ENCODE results near the gene CKAP5. TPM values are rescaled to one million over a fixed set of nuclear protein-coding genes. Genes with fewer than 3 reads are reported as not detected.

The CKAP5 gene
- 190 TPM for total RNA-seq

GRCh38 chr11:46845740-46846509 lies at the start of gene CKAP5:
CKAP5 (minus strand) TSS chr11:46846280; CDS start chr11:46821231, 25,049 bp downstream.

DNA sequence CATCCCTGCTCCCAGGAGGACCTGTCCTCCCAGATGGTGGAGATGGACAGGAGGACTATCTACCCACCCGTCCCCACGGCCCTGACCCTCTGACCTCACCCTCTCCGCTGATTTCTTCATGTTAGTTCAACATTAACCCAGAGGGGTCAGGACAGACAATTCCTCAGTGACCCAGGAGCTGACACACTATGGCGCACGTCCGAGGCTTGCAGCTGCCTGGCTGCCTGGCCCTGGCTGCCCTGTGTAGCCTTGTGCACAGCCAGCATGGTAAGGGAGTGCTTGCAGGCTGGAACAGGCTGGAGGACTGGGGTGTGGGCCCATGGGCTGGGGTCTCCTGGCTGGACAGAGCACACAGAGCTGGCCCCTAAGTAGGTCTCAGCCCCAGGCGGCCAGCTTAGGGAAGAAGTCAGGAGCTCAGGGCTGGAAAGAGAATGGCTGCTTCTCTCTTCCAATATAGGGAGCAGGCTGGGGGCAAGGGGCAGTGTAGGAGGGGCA lies 127.0 kb downstream of the CKAP5 start, which contains the start of gene F2:
TSS of gene F2 (plus strand) at position 166 of the 495 bp plus-strand sequence. CDS start at position 189, 23 bp downstream.

DNA sequence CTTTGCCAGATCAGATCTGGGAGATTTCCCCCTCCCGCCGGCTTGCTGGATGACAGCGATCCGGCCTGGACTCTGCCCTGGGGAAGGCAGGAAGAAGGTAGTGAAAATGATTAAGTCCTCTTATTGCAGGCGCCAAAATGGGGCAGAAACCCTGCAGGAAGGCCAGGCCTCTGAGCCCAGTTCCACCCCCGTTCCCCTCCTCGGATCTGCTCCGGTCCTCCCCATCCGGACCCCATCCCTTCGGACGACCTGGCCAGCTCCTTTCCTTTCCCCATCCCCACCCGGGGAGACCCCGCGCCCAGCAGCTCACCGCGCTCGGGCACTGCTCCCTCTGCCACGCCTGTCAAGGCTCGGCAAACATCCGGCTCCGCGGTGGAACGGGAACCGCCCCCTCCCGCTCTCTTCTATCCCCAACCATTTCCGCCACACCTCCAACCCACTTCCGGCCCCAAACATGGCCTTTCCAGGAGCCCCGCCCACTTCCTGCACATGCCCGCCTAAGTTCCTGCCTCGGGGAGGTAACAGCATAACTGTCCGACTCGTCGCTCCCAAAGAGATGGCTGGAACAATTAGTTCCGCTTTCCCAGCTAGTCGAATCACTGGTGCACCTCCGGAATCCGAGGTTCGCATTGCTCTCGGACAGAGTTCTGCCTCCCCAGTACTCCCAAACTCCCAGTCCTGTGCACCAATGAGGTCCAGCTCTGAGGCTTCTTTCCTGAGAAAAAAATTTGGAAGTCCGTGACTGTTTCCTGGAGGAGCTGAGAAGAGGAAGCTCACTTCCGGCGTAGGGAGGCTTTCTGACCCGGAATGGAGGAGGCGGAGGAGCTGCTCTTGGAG lies 145.6 kb downstream of the CKAP5 start, which contains the start of the genes ARHGAP1 and ZNF408:
TSS of gene ARHGAP1 (minus strand) at position 379 of the 837 bp plus-strand sequence. CDS start 4,512 bp downstream, outside the sequence.
TSS of gene ZNF408 (plus strand) at position 791 of the 837 bp plus-strand sequence. CDS start at position 808, 17 bp downstream.

Small RNAs within 50 kb of the gene (small RNA-seq; reads per million reads assigned to genes)
- gene MIR5582: not detected
- not detected for gene RF00573
- 135 reads per million, percentile 97 among the genes with 10 or more reads in this experiment for gene SNORD67

Other genes with a start within 250 kb of the CKAP5 start
- gene HARBI1, start 229.1 kb downstream of the CKAP5 start, total RNA-seq: 9.0 TPM
- gene ATG13, start 228.7 kb downstream of the CKAP5 start, total RNA-seq: 40.4 TPM
- 21.5 TPM for gene ARHGAP1, start 145.7 kb downstream of the CKAP5 start, total RNA-seq
- 3.7 TPM for gene ZNF408, start 145.2 kb downstream of the CKAP5 start, total RNA-seq
- gene F2, start 127.1 kb downstream of the CKAP5 start, total RNA-seq: not detected
- gene LRP4, start 72.3 kb upstream of the CKAP5 start, total RNA-seq: 8.8 TPM
- 78.7 TPM for gene CSTPP1, start 90.5 kb upstream of the CKAP5 start, total RNA-seq

Data from diencephalon (tissue), 1 donor.